ENCODE results near the gene MPG. TPM values are rescaled to one million over a fixed set of nuclear protein-coding genes. Genes with fewer than 3 reads are reported as not detected.

The MPG gene
- total RNA-seq, 2 donors from 2014 or later = 47.7 to 84.0 TPM

- Histone ChIP-seq H3K4me1 (peaks cover 0 to 15% of the 10 kb centered on the region in 2 donors), H3K27me3 (no peaks in the 10 kb centered on the region), H3K27ac (peak overlapping the region in 1 of 2 donors; percentile 39), H3K9me3 (no peaks in the 10 kb centered on the region), H3K36me3 (peaks cover 44% of the 10 kb centered on the region), H3K4me3 (no peak overlapping the region)
- TF ChIP-seq, protein P1, sequence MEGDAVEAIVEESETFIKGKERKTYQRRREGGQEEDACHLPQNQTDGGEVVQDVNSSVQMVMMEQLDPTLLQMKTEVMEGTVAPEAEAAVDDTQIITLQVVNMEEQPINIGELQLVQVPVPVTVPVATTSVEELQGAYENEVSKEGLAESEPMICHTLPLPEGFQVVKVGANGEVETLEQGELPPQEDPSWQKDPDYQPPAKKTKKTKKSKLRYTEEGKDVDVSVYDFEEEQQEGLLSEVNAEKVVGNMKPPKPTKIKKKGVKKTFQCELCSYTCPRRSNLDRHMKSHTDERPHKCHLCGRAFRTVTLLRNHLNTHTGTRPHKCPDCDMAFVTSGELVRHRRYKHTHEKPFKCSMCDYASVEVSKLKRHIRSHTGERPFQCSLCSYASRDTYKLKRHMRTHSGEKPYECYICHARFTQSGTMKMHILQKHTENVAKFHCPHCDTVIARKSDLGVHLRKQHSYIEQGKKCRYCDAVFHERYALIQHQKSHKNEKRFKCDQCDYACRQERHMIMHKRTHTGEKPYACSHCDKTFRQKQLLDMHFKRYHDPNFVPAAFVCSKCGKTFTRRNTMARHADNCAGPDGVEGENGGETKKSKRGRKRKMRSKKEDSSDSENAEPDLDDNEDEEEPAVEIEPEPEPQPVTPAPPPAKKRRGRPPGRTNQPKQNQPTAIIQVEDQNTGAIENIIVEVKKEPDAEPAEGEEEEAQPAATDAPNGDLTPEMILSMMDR (IDR thresholded peaks at IDR 0.05) = no peak
- DNase-seq (ENCODE audit: low spot score) = no peak
These were observed 13.5 kb downstream of the MPG start for GRCh38 chr16:91484-91883.

GRCh38 chr16:92431-93339 lies 14.7 kb downstream of the MPG start:
- H3K36me3 ChIP-seq = peaks cover 37% of the 10 kb centered on the region
- H3K27ac ChIP-seq = no peak overlapping the region
- H3K4me1 ChIP-seq = peaks cover 0 to 26% of the 10 kb centered on the region in 2 donors
- no peaks in the 10 kb centered on the region for H3K27me3 ChIP-seq
- no peak overlapping the region for H3K4me3 ChIP-seq
- no peaks in the 10 kb centered on the region for H3K9me3 ChIP-seq
- no peak for DNase-seq (ENCODE audit: low spot score)
- TF ChIP-seq, protein P1 (IDR thresholded peaks at IDR 0.05) = no peak

GRCh38 chr16:94918-95265 lies 16.9 kb downstream of the MPG start:
- no peak for DNase-seq (ENCODE audit: low spot score)
- no peak overlapping the region for H3K4me3 ChIP-seq
- H3K4me1 ChIP-seq = peaks cover 0 to 26% of the 10 kb centered on the region in 2 donors
- no peaks in the 10 kb centered on the region for H3K9me3 ChIP-seq
- TF ChIP-seq, protein P1 (IDR thresholded peaks at IDR 0.05) = no peak
- peaks cover 25% of the 10 kb centered on the region for H3K36me3 ChIP-seq
- no peak overlapping the region for H3K27ac ChIP-seq
- no peaks in the 10 kb centered on the region for H3K27me3 ChIP-seq

DNA sequence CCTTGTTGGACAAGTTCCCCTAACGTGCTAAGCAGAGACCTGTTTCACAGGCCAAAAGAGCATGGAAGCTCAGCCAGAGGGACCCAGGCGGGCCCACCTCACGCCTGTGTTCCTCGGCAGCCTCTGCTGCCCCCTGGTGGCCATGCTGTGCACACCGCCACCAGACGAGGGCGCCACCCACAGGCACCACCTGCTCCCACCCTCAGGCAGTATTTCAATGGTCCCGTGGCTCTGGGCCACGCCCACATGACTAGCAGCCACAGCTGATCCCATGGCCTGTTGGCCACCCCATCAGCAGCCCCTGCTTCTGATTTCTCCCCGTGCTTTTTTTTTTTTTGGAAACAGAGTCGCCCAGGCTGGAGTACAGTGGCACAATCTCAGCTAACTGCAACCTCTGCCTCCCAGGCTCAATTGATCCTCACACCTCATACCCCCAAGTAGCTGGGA lies 18.9 kb downstream of the MPG start:
- Histone ChIP-seq H3K4me3 (no peak overlapping the region), H3K27me3 (no peaks in the 10 kb centered on the region), H3K9me3 (no peaks in the 10 kb centered on the region), H3K4me1 (peaks cover 0 to 27% of the 10 kb centered on the region in 2 donors), H3K36me3 (peaks cover 17% of the 10 kb centered on the region), H3K27ac (no peak overlapping the region)
- TF ChIP-seq, protein P1 (IDR thresholded peaks at IDR 0.05) = peak; percentile 96 to 99
- DNase-seq (ENCODE audit: low spot score) = peak; percentile 92

DNA sequence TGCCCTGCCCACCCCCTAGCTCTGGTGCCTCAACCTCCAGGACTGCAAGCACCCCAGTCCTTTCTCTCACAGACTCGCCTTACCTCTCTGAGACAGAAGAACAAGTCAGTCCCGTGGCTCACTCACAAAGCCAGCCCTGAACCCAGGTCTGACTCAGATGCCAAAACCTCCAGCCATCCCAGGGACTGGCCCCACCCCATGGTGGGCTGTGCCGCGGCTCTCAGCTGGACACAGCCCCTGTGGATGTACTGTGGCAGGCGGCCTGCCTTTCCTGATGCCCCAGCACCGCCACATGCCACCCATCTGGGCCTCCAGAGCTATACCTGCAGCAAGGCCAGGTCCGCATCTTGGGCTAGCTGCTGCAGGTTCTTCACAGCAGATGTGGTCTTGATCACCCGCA lies 19.8 kb downstream of the MPG start:
- peaks cover 11% of the 10 kb centered on the region for H3K36me3 ChIP-seq
- no peak for DNase-seq (ENCODE audit: low spot score)
- H3K27ac ChIP-seq = no peak overlapping the region
- H3K4me1 ChIP-seq = peaks cover 0 to 31% of the 10 kb centered on the region in 2 donors
- no peak overlapping the region for H3K4me3 ChIP-seq
- no peaks in the 10 kb centered on the region for H3K27me3 ChIP-seq
- TF ChIP-seq, protein P1 (IDR thresholded peaks at IDR 0.05) = no peak
- H3K9me3 ChIP-seq = no peaks in the 10 kb centered on the region

Data from right atrium auricular region (tissue), 2 donors.